Lung microvascular endothelial cell (primary cell): Measurements from ENCODE around the gene LIPH. TPM values are rescaled to one million over a fixed set of nuclear protein-coding genes. Genes with fewer than 3 reads are reported as not detected.

ENCODE experiments used
- DNase-seq, 2 donors: peaks; one replicate each; pipeline versions ENCODE4 v3.0.0 to v3.0.0-alpha.2; 2010; ENCODE audit warnings: low read depth in 2 of 2
- total RNA-seq: library from RNA; depleted of rRNA; stranded (reverse); fragments of >200 nt; gene quantifications from 2 replicates; pipeline ENCODE4 v1.2.1, GENCODE V29; 2014

The LIPH gene
- total RNA-seq, 1 donor from 2014 or later, result not detected

DNA sequence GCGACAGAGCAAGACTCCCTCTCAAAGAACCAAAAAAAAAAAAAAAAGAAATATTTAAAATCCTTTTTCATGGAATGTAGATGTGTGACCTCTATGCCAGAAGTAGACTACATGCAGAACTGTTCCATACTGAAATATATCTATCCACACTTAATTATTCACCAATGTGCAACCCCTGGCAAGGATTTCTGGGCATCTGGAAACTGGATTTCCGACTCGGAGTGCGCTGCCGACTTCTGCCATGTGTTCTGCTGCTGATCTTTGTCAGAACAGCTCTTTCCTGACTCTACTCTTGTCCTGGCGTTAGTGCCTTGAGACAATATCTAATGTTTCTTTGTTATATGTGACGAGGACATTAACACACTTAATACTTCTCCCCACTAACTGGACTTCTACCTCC, 11.7 kb downstream of the LIPH start:
- DNase-seq, result no peak

DNA sequence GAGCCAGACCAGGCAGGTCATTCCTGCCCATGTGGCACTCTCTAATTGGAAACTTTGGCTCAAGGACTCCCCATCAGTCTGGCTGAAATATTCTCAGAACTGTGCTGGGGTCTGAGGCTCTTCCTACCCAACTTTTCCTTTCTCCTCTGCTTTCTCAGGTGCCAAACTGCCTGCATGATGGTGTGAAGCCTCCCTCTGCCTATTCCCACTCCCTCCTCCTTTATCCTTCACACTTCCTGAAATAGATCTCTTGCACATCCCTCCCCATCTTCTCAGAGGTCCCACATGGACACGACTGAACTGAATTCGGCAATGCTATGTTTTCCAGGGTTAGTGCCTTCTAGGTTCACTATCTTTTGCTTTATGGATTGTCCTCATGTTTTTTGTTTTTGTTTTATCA, 12.5 kb downstream of the LIPH start:
- DNase-seq, result no peak

DNA sequence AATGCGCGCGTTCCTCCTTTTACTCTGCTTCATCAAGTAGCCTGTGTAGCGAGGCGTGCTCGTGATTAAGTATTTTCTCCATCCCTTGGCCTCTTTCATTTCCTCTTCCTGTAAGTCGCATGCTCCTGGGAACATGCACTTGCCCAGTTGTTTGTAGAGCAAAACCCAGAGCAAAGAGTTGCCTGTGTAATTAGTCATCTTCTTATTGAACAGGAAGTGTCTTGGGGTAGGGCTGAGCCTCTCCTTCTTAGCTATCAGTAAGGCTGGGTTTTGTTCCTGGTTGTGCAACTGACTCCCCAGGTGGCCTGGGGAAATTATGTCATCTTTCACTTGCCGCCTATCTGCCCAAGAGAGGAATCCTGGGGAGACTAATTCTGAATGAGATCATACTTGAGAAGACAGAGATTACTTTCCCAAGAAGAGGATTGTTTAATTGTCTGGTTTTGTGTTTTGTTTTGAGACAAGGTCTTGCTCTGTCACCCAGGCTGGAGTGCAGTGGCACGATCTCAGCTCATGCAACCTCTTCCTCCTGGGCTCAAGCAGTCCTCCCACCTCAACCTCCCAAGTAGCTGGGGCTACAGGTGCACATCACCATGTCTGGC, 14.9 kb downstream of the LIPH start:
- peak in 1 of 2 donors; percentile 94 for DNase-seq

DNA sequence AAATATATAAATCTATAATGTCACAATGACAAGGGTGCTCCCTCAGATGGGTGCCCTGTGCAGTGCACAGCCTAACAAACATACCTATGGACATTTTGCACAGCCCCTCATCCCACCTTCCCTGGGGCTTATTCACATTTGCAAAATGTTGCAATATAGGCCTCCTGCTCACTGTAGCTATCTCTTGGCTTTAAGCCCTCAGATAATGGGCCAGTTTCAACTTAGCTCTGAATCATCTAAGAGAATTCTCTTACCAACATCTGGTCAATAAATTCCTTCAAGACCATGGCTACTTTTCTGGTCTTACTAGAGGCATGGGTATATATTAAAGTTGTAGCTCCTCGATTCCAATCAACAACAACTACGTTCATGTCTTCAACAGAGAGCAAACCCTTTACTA, 17.9 kb downstream of the LIPH start:
- DNase-seq, result no peak

DNA sequence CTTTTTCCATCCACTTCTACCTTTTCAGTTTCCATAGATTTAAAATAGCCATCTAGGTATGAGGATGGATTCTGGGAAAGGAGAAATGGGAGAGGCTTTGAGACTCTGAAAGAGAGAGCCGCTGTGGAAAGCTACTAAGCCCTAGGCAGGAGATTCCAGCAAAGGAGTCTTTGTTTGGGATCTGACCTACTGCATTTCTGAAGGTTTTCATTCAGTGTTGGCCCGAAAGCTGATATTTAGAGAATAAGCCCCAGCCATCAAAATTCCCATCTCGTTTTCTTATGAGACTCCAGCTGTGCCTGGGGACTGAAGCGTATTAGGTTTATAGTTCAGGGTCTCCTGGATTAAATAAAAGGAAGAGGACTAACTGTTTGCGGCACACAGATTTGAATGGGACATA, 19.5 kb downstream of the LIPH start:
- no peak for DNase-seq

DNA sequence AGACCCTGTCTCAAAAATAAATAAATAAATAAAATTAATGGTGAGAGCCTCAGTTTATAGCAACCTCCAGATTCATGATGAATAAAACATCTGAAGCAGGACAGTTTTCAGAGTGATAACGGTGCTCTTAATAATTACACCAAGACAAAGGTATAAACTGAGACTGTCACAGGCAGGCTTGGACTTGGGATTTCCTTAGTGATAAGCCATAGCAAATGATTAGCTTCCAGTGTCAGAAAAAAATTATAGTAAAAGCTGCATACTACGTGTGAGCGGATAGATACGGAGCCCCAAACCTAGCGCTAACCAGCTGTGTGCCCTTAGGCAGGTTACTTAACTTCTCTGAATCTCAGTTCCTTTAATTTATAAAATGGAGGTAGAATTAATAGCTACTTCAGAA, 21.5 kb downstream of the LIPH start:
- DNase-seq, result no peak

DNA sequence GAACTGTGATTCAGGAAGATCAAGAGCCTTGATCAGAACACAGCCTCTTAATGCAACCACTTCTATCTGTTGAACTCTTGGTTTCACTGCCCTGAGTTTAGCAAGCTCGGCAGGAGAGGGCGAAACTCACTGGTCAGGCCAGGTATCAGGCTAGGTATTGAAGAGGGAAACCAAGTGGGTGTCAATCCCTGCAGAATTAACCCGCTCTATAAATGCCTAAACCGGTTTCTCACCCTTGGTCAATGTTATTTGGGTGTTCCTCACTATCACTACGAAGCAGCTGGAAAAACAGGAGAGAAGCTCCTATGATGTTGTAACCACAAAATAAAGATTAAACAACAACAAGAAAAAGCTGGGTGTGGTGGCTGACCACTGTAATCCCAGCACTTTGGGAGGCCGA, 23.9 kb downstream of the LIPH start:
- DNase-seq, result no peak

DNA sequence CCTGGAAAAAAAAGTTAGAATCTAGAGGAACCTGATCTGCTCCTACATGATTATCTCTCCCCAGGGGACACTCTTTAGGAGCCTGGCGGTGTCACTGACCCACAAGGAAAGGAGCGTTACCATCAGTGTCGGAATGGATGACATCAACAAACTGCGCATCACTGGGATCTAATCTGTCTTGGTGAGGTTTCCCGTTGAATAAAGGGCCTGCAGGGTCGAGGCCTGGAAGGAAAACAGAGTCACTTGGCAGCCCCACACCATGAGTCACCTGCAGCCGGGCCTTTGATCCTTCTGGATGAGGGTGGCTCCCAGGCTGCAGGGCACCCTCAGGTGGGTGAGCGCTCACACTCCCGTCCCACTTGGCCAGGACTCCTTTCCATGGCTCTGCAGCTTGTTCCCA, 25.0 kb downstream of the LIPH start:
- DNase-seq, result no peak

DNA sequence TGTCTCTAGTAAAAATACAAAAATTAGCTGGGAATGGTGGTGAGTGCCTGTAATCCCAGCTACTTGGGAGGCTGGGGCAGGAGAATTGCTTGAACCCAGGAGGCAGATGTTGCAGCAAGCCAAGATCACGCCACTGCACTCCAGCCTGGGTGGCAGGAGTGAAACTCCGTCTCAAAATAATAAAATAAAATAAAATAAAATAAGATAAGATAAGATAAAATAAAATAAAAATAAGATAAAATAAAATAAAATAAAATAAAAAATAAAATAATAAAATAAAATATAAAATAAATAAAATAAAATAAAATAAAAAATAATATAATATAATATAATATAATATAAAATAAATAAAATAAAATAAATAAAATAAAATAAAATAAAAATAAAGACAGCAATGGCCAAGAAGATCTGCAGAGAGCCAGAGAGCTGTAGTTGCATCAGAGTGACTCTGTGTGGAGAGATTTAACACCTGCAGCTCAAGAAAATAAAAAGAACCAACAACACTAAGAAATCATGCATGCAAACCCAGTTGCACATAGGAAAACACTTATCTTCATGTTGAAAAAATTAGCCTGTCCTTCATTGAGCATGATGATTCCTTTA, 25.9 kb downstream of the LIPH start:
- DNase-seq, result no peak

DNA sequence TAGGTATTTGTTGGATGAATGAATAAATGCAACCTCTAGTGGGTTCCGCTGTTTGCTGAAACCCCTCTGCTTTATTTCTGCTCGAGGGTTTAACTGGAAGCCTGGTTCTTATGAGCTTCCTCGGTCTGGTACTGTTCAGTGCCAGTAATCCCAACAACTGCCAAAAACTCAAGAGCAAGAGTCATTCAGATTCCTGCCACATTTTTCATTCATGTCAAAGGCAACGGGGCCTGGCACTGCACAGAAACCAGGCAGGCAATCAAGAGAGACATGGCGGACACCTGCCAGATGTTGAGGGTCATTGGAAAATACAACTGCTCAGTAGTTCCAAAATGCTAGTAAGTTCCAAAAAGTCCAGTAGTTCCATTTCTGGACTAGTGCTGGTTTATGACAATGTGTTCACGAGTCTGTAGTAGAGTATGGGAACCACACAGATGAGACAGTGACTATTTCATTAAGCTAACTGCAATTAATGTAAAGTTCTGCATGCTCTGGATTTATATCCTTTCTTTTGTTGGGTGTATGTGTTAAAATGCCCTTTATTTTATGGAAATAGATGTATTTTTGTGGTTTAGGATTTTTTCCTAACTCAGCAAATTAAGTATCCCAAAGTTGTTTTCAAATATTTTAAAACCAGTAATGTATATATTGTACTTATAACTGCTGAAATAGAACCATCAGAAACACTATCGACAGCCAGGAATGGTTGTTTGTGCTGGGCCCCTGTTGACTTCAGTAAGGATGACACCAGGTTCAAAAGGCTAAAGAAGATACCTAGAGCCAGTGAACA, 30.8 kb downstream of the LIPH start:
- no peak for DNase-seq

DNA sequence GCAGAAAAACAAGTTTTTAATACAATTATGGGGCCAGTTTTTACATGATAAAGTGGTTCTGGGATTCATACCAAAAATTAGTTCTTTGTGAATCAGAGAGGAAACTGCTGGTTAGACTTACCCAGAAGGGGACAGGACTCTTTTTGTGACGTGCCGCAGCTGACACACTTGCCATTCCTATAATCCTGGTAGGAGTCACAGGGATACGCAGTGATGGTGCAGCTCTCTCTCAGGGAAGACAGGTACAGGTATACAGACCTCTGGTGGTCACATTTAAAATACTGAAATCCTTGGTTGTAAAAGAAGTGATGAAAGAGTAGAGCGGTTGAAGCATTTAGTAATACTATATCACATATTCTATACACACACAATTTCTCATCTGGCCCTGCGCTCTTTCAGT, 33.4 kb downstream of the LIPH start:
- no peak for DNase-seq

DNA sequence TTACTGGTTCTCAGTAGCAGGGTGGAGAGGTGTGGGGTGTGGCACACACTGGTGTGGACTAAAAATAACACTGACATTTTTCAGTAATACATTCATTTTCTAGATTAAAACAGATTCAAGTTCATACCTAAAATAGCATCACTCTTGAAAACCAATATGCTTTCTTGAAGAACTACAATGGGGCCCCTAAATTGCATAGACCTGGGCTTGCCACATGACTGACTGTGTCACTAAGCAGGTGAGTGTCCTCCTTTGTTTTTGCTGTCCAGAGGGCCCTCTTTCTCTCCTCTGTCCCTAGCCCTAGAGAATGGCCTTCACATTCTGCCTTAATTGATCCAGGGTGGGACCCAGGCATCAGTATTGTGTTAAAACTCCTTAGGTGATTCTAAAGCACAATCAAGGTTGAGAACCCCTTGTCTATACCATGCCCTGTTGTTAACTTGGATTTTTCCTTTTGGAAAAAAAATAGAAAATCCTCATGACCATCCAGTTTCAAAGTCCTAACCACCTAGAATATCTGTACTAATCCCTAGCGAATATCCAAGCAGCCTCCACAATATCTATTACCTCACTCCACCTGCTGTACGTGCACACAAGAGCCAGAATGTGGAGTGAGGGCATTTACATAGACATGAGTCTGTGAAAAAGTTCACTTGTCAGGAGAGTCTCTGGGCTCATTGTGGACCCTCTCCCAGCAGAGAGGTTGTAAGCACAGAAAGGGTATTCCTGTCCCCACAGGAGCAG, 34.8 kb downstream of the LIPH start:
- no peak for DNase-seq

DNA sequence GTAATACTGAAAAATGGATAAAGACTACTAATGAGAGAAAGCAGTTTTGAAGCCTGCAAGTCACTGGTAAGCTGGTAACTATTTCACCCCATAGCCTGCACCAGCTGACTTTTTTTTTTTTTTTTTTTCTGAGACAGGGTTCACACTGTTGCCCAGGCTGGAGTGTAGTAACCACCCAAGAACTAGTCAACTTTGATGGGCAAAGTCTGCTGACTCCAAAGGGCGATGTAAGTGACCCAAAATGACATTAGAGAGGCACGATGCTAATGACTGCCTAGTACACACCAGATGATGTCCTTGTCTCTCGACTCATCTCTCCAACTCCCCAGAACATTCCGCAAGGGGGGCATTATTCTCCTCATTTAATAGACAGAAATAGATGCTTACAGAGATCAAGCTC, 40.7 kb downstream of the LIPH start:
- no peak for DNase-seq

DNA sequence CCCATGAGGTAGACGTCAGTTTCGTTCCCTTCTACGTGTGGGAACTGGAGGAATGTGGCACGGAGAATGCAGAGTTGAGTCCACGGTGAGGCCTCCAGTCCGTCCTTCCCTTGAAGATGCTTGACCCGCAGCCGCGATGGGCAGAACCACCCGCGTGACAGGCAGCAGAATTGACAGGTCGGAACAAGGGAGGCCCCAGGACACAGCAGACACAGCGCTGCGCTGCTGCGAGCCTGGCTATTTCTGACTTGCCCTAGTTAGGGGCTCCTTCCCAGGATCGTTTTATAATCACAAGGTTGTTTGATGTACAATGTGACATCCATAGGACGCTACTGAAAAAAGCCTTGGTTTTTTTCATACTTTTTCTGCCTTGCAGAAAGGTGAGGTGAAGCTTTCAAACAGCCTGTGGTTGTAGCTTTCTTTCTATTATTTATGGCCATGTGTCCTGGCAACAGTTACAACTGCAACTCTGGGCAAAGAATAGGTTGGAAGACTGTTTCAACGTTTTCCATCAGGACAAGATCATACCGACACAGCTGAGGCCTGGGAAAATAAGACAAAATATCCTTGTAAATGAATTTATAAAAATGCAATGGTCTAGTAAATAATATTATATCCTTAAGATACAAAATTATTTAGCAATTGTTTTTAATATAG, 43.9 kb downstream of the LIPH start:
- DNase-seq, result no peak

DNA sequence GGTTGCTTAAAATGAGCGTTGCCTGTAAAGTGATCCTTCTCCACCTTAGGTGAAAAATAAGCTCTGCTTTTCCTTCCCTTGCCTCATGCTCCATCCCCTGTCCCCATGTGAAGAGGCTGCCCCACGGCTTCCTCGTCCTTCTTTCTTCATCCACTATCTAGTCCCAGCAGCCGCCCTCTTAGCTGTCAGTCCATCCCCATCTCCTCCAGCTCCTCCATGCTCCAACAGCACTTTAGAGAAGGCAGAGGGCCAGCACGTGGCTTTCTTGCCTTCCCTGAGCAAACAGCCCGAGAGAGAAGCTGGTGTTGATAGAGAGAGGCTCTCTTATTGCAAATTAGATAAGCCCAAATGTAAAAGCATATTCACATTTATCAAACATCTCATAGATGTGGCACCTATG, 44.5 kb downstream of the LIPH start:
- no peak for DNase-seq

DNA sequence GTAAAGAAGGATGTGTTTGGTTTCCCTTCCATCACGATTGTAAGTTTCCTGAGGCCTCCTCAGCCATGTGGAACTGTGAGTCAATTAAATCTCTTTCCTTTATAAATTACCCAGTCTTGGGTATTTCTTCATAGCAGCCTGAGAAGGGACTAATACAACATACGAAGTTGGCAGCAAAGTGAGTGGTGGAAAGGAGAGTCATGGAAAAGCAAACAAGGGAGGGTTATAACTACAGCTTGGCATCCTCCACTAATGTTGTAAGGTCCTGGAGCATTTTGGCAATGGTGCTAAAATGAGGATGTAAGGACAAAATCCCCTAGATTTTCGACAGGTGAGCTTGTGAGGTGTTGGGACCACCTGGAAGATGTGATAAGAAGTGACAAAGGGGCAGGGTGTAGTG, 47.8 kb downstream of the LIPH start:
- no peak for DNase-seq

DNA sequence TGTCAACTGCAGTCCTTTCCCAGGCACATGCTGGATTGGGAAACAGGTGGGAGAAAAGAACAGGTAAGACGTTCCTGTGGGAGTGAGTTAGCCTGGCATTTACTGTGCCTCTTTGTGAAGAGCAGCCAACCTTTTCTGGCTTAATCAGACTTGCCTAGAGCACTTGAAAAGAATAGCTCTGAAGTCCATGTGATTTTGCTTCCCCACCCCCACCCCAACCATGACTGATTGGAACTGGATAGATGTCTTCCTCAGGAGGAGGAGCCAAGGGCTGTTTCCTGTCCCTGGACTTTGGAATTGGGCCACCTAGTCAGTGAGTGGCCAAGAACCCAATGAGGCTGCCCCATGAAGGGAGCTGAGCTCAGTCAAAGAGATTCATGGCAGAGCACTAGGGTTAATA, 48.9 kb downstream of the LIPH start:
- DNase-seq, result no peak

DNA sequence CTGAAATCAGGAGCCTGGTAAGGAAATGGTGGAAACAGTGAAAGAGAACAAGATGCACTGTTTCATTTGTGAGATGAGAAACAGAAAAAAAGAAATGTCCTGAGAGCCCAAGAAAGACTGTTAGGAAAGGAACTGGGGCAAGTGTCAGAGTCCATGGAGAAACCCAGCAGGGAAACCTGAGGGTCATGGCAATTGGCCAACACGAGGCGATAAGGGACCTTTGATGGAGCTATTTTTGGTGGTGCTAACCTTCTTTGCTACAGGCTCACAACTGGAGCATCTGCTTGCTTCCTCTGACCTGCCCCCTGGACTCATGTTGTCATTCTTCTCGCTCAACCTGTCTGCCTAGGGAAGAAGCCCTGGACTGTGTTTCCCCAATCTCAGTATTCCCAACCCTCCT, 49.4 kb downstream of the LIPH start:
- DNase-seq, result no peak

DNA sequence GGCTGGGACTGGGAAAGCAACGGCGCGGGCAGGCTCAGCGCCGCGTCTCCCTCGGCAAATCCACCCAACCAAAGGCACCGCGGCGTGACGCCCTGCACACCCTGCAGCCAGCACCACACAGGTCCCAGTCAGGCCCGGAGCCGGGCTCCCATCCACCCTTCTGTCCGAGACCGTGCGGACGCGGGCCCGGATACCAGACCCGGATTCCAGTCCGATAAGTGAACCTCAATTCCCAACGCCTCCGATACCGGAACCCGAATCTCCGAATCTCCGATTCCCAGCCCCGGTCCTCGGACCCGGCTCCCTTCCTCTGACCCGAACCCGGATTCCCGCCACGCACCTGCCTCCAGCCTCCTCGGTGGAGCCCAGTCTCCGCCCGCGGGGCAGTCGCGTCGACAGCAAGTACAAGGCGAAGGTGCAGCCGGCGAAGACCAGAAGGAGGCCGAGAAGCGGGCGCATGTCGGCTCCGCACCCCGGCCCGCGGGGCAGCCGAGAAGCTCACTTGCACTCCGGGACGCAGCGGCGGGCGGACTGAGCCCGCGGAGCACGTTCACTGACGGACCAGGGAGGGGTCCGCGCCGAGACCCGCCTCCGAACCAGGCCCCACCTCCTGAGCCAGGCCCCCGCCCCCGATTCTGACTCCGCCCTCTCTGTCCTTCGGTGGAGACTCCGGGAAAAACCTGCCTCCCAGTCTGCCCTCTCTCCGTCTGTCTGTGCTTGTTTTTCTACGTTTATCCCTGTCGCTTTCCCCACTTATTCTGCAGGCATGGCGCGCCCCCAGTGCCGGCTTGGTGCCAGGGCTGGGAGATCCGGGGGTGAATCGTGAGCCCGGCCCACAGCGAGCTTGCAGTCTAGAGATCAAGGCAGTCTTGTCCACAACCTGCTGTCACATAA, 53.6 kb downstream of the LIPH start, which contains the start of gene TMEM41A:
Gene TMEM41A, minus strand, starts transcription at position 533 of the 894 bp plus-strand sequence. Its CDS starts 74 bp downstream, at position 459.
- DNase-seq, result peak; percentile 92 to 94

DNA sequence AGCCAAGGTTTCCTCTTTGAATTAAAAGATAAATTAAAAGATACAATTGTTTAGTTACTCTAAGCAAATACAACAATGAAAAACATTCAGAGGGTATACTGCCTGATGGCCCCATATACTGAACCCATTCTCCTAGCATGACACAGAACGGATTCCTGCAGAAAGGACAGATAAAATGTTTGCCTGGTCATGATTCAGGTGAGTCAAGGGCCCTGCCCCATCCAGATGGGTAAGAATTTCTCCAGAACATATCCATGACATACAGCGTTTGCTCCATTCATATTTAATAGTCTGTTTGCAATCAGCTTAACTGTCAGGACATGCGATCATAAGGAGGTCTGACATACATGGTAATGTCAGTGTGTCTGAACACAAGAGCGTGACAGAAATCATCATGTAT, 62.1 kb downstream of the LIPH start:
- DNase-seq, result no peak

DNA sequence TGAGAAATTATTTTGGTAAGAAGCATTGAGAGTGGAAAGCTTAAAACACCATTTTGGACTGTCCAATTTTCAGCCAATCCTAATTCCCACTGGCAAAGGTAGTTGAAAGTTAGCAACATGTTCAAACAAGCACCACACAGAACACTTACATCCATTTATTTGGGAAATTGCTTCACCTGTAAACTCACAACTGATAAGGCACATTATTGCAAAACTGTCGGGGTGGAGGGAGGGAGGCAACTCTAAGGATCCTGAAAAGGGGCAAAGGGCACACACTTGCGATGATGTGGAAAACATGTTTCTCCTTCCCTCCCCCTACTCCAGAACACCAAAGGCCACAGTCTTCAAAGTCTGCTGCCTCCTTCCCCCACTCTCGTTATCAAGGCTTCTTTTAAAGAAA, 62.9 kb downstream of the LIPH start:
- DNase-seq, result no peak
